GM13977 (cell line): ENCODE measurements around the gene ARL3.

ENCODE experiments used
- DNase-seq: peaks from one replicate; pipeline ENCODE4 v3.0.0; 2012; ENCODE audit warnings: low spot score
- CTCF ChIP-seq: IDR thresholded peaks from 2 replicates; pipeline ENCODE4 v1.5.1; 2012; ENCODE audit warnings: mild to moderate bottlenecking, control low read depth; ENCODE audit not compliant: insufficient read depth; ENCODE audit errors: extremely low read depth, missing control alignments
- in situ Hi-C: fragments of 300-500 bp; cut with MboI; formaldehyde crosslinking; loops from one replicate; pipeline ENCODE4 v1.12.0; 2022; ENCODE audit warnings: low sequenced_read_pairs, low pct_unique_long_range_greater_than_20kb, mixed read lengths, inconsistent platforms; ENCODE audit not compliant: unreplicated experiment

The ARL3 gene

GRCh38 chr10:102644646-102645387 lies 69.4 kb downstream of the ARL3 start:
- in situ Hi-C loops: no loop called here
- peak; percentile 51 for TF ChIP-seq CTCF
- DNase-seq: peak; percentile 60

DNA sequence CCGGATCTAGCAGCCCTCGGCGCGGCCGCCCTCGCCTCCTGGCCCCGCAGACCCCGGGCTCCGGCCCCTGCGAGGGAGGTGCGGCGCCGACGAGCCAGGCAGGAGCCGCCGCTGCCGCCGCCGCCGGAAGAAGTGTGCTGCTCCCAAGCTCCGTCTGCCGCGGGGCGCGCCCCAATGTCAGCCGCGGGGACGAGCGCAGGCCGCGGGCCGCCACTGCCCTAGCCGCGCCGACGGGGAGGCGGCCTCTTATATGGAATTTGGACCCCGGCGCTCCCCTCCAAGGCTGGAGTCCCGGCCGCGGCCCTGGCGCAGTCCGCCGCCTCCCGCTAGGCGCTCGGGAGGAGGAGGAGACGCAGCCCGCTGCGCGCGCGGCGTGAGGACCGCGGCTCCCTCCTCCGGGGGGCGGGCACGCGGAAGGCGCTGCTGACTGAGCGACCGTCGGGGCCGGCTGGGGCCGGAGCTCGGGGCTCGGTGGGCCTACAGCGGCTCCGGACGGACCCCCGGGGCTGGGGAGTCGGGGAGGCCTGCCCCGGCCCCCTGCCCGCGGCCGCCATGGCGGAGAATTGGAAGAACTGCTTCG lies 70.0 kb downstream of the ARL3 start, which contains the start of gene TRIM8:
Gene TRIM8 (plus strand): TSS at position 414 of the 580 bp plus-strand sequence. CDS start 139 bp downstream, at position 553.
- peak; percentile 70 for DNase-seq
- in situ Hi-C loops: no loop called here
- TF ChIP-seq CTCF: no peak

DNA sequence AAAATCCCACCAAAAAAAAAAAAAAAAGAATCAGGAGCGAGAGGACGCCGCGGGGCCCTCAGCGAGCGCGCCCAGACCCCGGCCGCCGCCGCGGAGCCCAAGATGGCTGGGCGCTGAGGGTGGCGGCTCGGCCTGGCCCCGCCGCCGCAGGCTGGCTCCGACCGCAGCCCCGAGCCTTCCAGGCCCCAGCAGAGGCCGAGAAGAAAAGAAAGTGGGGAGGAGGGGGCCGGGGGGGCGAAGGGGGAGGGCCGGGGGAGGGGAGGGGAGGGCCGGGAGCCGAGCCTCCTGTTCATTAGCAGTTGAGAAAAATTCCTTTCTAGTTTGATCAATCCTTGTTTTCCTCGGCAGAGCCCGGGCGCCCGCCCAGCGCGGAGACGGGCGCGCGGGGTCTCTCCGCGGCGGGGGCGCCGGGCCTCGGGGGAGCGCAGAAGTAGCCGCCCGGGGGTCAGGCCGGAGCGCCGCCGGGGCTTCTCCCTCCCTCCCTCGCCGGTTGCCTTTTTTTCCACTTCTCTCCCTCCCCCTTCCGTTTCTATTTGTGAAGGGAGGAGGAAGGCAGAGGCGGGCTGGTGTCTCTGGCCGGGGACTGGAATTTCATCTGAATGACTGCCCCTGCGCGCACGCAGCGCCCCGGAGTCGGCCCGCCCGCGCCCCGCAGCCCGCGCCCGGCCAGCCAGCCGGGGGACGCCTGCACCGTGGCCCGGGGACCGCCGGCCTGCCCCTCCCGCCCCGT lies 70.7 kb downstream of the ARL3 start:
- TF ChIP-seq CTCF: no peak
- DNase-seq: peak; percentile 61
- in situ Hi-C loops: no loop called here

DNA sequence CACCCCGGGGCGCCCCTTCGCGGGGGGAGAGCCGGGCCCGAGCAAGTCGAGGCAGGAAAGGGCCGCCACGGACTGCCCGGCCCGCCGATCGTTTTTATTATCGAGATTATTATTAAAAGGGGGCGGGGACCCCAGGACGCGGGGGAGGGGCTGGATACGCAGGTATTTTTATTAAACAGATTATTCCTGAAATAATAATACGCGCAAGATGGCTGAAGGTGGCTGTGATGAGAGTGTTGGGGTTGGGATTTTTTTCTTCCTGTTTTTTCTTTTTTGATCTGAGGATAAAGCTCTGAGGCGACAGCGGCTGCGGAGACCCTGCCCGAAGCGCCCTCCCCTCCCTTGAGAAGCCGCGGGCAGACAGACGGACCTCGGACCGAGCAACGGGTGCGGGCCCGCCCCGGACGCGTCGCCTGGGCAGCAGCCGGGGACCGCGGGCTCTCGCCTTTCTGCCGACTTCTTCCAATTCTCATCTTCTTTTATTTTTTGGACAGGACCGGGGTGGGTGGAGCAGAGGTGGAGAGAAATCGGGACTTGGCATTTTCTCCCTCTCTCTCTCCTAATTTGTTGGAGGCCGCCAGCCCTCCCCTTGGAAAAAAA lies 71.4 kb downstream of the ARL3 start:
- in situ Hi-C loops: no loop called here
- DNase-seq: peak; percentile 59
- no peak for TF ChIP-seq CTCF

DNA sequence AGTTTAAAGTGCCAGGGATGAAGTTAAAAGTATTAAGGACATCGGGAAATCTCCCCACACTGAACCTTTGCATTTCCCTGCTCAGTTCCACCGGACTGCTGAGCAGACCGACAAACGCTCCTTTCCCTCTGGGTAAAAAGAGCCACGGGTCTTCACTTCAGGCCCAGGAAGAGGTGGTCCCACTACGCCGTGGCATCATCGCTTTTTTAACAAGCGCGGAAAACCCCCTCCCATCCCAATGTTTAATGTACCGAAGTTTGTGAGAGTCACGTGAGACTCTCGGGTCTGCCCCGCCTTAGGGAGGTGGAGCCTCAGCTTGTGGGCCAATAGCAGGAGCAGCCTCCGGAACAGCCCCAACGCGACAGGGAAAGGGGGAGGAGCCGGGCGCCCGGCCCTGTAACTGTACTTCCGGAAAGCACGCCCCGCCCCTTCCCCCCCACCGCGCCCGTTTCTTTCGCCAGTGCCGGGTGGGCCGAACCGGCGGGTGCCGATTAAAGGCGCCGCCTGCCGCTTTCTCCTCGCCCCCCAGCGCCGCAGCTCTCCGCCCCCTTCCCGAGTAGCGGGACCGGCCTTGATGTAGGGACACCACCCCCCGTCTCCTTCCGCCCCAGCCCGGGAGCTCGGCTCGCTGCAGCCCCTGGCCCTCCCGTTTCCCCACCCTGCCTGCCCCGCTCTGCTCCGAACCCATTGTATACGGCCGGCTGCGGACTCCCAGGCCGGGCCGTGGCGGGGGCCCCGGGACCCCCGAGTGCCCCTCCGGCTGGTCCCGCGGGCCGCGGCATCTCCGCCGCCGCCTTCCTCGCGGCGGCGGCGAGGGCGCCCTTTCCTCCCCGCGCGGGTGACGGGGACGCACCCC lies 72.1 kb downstream of the ARL3 start:
- DNase-seq: peak; percentile 98
- in situ Hi-C loops: no loop called here
- TF ChIP-seq CTCF: no peak

DNA sequence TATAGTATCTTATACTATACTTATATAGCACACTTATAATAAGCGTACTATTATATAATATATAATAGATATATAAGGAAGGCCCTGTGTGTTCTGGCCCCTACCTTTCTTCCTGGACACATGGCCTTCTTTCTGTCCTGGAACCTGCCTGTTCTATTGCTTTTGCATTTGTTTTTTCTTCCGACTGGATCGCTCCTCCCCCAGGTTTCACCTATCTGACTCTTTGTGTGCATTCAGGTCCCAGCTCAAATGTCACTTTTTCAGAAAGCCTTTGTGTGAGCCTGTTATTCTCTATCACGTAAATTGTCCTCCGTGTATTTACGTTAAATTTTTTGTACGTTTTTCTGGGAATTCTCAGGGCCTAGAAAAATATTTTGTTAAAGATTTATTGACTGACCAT lies 72.8 kb downstream of the ARL3 start:
- in situ Hi-C loops: no loop called here
- no peak for DNase-seq
- TF ChIP-seq CTCF: no peak
